ENCODE results near the gene ESF1. TPM values are rescaled to one million over a fixed set of nuclear protein-coding genes. Genes with fewer than 3 reads are reported as not detected.
A peak's percentile ranks its signal among the peaks of the same experiment; 100 is the strongest.
"Not testable (repeated sequence)": the region's sequence is repeated elsewhere in the genome, so short reads cannot be mapped to it uniquely, and the experiment has no call there.

Gene ESF1
- total RNA-seq, 1 experiment from 2014 or later = 21.2 TPM

DNA sequence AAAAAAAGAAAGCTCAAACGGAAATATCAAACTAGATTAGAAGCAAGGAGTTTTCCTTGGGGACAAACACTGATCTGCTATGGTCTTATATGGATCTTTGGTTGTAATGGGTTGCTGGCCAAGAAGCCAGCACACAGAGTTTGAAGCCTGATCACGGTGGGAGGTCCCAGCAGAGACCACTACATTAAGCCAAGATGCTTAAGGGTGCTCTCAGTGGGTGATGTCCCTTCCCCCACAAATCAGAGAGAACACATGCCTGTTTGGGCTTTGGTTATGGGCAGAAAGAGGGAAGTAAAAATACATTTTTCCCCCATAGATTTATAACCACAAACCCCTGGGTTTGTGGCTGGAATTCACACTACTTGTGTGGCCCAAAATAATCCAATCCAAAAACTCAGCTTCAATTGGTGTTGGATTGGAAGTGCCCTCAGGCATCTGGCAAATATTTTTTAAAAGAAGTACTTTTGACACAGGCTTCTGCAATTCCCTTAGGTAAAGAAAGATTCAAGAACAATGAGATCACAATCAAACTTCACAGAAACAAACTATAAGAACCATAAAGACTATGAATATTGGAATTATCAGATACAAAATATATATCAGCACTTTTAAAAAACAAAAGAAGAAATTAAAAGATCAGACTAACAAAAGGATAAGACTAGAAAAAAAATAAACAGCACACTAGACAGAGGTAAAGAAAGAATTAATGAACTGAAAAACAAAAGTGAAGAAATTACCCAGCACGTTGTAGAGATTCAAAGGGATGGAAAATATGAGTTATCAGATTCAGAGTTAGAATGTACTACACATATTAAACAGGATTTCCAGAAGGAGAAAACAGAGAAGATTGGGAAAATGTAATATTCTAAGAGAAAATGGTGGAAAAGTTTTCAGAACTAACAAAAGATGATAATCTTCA lies 44.7 kb downstream of the ESF1 start:
- no peak overlapping the region for H3K4me3 Mint-ChIP-seq (ENCODE audit: unreplicated experiment)
- ChIA-PET CTCF (interaction anchor here (1.4 kb wide), 1 partner anchor 193 kb away, joined by 6 read pairs; no protein-coding TSS in a partner anchor), POLR2A (interaction anchor here (0.5 kb wide), 1 partner anchor 102 kb away, joined by 4 read pairs; no protein-coding TSS in a partner anchor)
- H3K4me1 Mint-ChIP-seq (ENCODE audit: insufficient read depth, unreplicated experiment) = peaks cover 10% of the 10 kb centered on the region
- TF ChIP-seq, protein P1, sequence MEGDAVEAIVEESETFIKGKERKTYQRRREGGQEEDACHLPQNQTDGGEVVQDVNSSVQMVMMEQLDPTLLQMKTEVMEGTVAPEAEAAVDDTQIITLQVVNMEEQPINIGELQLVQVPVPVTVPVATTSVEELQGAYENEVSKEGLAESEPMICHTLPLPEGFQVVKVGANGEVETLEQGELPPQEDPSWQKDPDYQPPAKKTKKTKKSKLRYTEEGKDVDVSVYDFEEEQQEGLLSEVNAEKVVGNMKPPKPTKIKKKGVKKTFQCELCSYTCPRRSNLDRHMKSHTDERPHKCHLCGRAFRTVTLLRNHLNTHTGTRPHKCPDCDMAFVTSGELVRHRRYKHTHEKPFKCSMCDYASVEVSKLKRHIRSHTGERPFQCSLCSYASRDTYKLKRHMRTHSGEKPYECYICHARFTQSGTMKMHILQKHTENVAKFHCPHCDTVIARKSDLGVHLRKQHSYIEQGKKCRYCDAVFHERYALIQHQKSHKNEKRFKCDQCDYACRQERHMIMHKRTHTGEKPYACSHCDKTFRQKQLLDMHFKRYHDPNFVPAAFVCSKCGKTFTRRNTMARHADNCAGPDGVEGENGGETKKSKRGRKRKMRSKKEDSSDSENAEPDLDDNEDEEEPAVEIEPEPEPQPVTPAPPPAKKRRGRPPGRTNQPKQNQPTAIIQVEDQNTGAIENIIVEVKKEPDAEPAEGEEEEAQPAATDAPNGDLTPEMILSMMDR (IDR thresholded peaks at IDR 0.05; ENCODE audit: unreplicated experiment) = no peak
- H3K27me3 Mint-ChIP-seq (ENCODE audit: insufficient read depth, unreplicated experiment) = no peaks in the 10 kb centered on the region
- no peak for DNase-seq (ENCODE audit: unreplicated experiment)
- peaks cover 46% of the 10 kb centered on the region for H3K36me3 Mint-ChIP-seq (ENCODE audit: insufficient read depth, unreplicated experiment)
- H3K27ac Mint-ChIP-seq (ENCODE audit: low read depth, unreplicated experiment) = peak overlapping the region; percentile 28
- BruUV-seq (replicated peaks) = no TSS peak
- no peaks in the 10 kb centered on the region for H3K9me3 Mint-ChIP-seq (ENCODE audit: unreplicated experiment)
- intact Hi-C loops (cut with micrococcal nuclease) = no loop called here

DNA sequence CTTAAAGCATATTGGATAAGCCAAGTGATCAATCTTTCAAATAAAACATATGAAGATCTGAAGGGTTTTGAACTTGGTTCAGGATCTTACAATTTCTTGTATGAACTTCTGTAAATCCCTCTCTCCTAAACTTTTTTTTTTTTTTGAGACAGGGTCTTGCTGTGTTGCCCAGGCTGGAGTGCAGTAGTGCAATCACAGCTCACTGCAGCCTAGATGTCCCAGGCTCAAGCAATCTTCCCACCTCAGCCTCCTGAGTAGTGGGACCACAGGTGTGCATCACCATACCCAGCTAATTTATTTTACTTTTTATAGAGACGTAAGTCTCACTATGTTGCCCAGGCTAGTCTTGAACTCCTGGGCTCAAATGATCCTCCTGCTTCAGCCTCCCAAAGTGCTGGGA lies 46.5 kb downstream of the ESF1 start:
- H3K9me3 Mint-ChIP-seq (ENCODE audit: unreplicated experiment); H3K4me3 Mint-ChIP-seq (ENCODE audit: unreplicated experiment); H3K4me1 Mint-ChIP-seq (ENCODE audit: insufficient read depth, unreplicated experiment); H3K27ac Mint-ChIP-seq (ENCODE audit: low read depth, unreplicated experiment); BruUV-seq (replicated peaks); DNase-seq (ENCODE audit: unreplicated experiment); POLR2A ChIA-PET; intact Hi-C loops (cut with micrococcal nuclease); H3K27me3 Mint-ChIP-seq (ENCODE audit: insufficient read depth, unreplicated experiment): not testable (repeated sequence)
- CTCF ChIA-PET = interaction anchor here (1.4 kb wide), 1 partner anchor 191 kb away, joined by 6 read pairs; no protein-coding TSS in a partner anchor
- peaks cover 60% of the 10 kb centered on the region for H3K36me3 Mint-ChIP-seq (ENCODE audit: insufficient read depth, unreplicated experiment)

DNA sequence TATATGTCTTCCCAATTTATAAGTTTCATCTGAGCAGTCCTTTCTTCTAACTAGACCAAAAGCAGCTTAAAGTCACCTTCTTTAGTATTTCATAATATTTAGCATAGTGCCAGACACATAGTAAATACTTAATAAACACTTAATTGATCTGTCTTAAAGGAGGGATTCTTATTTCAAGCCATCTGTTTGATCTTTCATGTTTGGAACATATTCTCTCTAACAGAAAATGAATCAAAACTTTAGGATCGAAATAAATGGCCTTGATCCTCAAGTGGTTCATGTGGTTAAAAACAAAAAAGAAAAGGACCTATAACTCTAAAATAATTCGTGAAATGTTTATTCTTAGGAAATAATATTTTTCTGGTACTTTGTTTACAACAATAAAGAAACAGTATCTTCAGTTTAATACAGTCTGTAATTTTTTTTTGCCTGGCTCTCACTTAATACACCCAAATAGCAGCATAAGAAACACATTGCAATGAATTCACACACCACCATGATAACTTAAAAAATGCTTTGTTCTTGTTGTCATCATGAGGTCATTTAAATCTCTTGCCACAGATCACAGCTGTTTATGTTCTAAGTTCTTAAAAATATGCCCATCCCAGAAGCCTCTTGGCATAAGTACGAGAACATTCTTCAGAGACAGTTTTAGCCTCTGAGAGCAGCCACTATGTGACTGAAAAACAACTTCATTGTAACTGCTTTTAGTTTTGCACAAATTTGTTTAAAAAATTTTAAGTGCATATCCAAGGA lies 48.1 kb downstream of the ESF1 start:
- no TSS peak for BruUV-seq (replicated peaks)
- TF ChIP-seq, protein P1 (IDR thresholded peaks at IDR 0.05; ENCODE audit: unreplicated experiment) = no peak
- Mint-ChIP-seq H3K9me3 (ENCODE audit: unreplicated experiment) (no peaks in the 10 kb centered on the region), H3K4me3 (ENCODE audit: unreplicated experiment) (no peak overlapping the region), H3K4me1 (ENCODE audit: insufficient read depth, unreplicated experiment) (no peaks in the 10 kb centered on the region), H3K27ac (ENCODE audit: low read depth, unreplicated experiment) (peak overlapping the region; percentile 55), H3K36me3 (ENCODE audit: insufficient read depth, unreplicated experiment) (peaks cover 71% of the 10 kb centered on the region), H3K27me3 (ENCODE audit: insufficient read depth, unreplicated experiment) (no peaks in the 10 kb centered on the region)
- no peak for DNase-seq (ENCODE audit: unreplicated experiment)
- ChIA-PET POLR2A (interaction anchor here (1.1 to 1.6 kb wide), 2 partner anchors 9 to 15 kb away, joined by 3 read pairs; no protein-coding TSS in a partner anchor), CTCF (interaction anchor here (0.6 to 0.7 kb wide), 2 partner anchors 16 to 1176 kb away, joined by 3 read pairs; no protein-coding TSS in a partner anchor)
- intact Hi-C loops (cut with micrococcal nuclease) = no loop called here

DNA sequence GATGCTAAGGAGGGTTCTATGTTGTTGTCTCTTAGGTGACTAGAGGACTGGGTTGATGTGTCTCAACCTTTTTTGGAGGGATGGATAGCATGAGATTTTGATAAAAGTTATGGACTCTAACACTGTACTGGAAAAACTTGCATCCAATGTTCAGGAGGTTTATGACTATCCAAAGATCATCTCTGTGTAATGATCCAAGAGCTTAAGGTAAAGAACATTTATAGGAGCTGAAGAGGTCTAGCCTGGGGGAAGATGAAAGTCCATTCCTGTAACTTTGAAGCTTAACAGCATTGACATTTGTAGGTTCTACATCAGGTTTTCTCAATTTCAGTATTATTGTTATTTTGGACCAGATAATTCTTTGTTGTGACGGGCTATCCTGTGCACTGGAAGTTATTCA lies 48.9 kb downstream of the ESF1 start:
- Mint-ChIP-seq H3K27ac (ENCODE audit: low read depth, unreplicated experiment) (no peak overlapping the region), H3K36me3 (ENCODE audit: insufficient read depth, unreplicated experiment) (peaks cover 71% of the 10 kb centered on the region), H3K4me3 (ENCODE audit: unreplicated experiment) (no peak overlapping the region), H3K27me3 (ENCODE audit: insufficient read depth, unreplicated experiment) (no peaks in the 10 kb centered on the region), H3K9me3 (ENCODE audit: unreplicated experiment) (no peaks in the 10 kb centered on the region), H3K4me1 (ENCODE audit: insufficient read depth, unreplicated experiment) (no peaks in the 10 kb centered on the region)
- POLR2A ChIA-PET = interaction anchor here (1.1 to 1.6 kb wide), 2 partner anchors 8 to 14 kb away, joined by 3 read pairs; no protein-coding TSS in a partner anchor
- CTCF ChIA-PET = interaction anchor here (0.6 to 1.3 kb wide), 2 partner anchors 12 to 16 kb away, joined by 3 to 4 read pairs; no protein-coding TSS in a partner anchor
- TF ChIP-seq, protein P1 (IDR thresholded peaks at IDR 0.05; ENCODE audit: unreplicated experiment) = no peak
- no peak for DNase-seq (ENCODE audit: unreplicated experiment)
- intact Hi-C loops (cut with micrococcal nuclease) = no loop called here
- no TSS peak for BruUV-seq (replicated peaks)
